ENCODE results near the gene MPND.

Gene MPND

GRCh38 chr19:4403005-4403761 lies 59.8 kb downstream of the MPND start:
- DNase-seq (ENCODE audit: low spot score): no peak

GRCh38 chr19:4405977-4406376 lies 62.6 kb downstream of the MPND start:
- no peak for DNase-seq (ENCODE audit: low spot score)

- DNase-seq (ENCODE audit: low spot score): no peak
Observed at GRCh38 chr19:4406626-4407025, 63.3 kb downstream of the MPND start.

- no peak for DNase-seq (ENCODE audit: low spot score)
Observed at GRCh38 chr19:4409123-4409933, 66.0 kb downstream of the MPND start.
